Measurements from ENCODE around the gene ALPL. TPM values are rescaled to one million over a fixed set of nuclear protein-coding genes. Genes with fewer than 3 reads are reported as not detected.

ALPL gene
- total and polyA plus RNA-seq, 10 of the 15 experiments (the other 5 are each of a cell fraction or from before 2014, with no cell fraction given), result 0.07 to 0.59 (median 0.31) TPM; not detected in 2

- BruUV-seq (replicated peaks), result no TSS peak
- Histone ChIP-seq H3K79me2 (ENCODE audit: control insufficient read depth, insufficient read depth, low read length) (no peaks in the 10 kb centered on the region), H3K9ac (ENCODE audit: control insufficient read depth, insufficient read depth, low read length) (no peak overlapping the region), H3K36me3 (ENCODE audit: control insufficient read depth in 2 of 2, insufficient read depth in 2 of 2, low read length in 1 of 2) (no peaks in the 10 kb centered on the region), H3K27me3 (replicated peaks in 1 of 2; ENCODE audit: control insufficient read depth in 2 of 2, insufficient read depth in 2 of 2, low read length in 1 of 2) (no peaks in the 10 kb centered on the region; a peak in 1 of 4 replicates), H3K4me3 (no peak overlapping the region), H3K9me3 (replicated peaks; ENCODE audit: control insufficient read depth, insufficient read depth, low read length) (no peaks in the 10 kb centered on the region), H2AFZ (ENCODE audit: control insufficient read depth, low read depth, low read length) (no peak overlapping the region), H3K27ac (ENCODE audit: control insufficient read depth, insufficient read depth) (no peak overlapping the region), H3K4me1 (ENCODE audit: control insufficient read depth, insufficient read depth, low read length) (peaks cover 13% of the 10 kb centered on the region), H3K4me2 (ENCODE audit: control insufficient read depth, insufficient read depth) (no peak overlapping the region), H4K20me1 (ENCODE audit: control insufficient read depth, insufficient read depth) (no peaks in the 10 kb centered on the region)
- intact Hi-C loops (cut with micrococcal nuclease; ENCODE audit: unreplicated experiment), result no loop called here
- FAIRE-seq (no peak), DNase-seq (ENCODE audit: low read depth, low spot score) (no peak), ATAC-seq (no peak)
- RAD21 ChIA-PET (ENCODE audit: unreplicated experiment), result no interaction called here
- SMC1A ChIA-PET (ENCODE audit: uncharacterized antibody, unreplicated experiment), result interaction anchor here (1.0 to 18.9 kb wide), 3 partner anchors 10 to 13 kb away, joined by 3 to 326 read pairs (median 3); partner anchors contain the start of gene ALPL
- WGBS (ENCODE audit: insufficient coverage, insufficient replicate concordance, low lambda C conversion rate, missing lambda C conversion rate), result 41% methylated on average over 11 of the region's 11 CpGs
- CTCF ChIA-PET, result interaction anchor here (0.6 to 19.0 kb wide), 3 partner anchors 10 to 32 kb away, joined by 4 to 327 read pairs (median 11); partner anchors contain the start of gene ALPL
- in situ Hi-C loops (cut with MboI), result no loop called here
- TF ChIP-seq EGR1 (IDR thresholded peaks at IDR 0.05; ENCODE audit: borderline replicate concordance in 1 of 2, low read depth in 2 of 2, low read length in 2 of 2) (no peak), BCLAF1 (IDR thresholded peaks at IDR 0.05) (no peak), ZNF622 (IDR thresholded peaks at IDR 0.05) (no peak), KDM1A (IDR thresholded peaks at IDR 0.05; ENCODE audit: borderline replicate concordance) (no peak), CREM (IDR thresholded peaks at IDR 0.05; ENCODE audit: low read depth) (no peak), IRF3 (IDR thresholded peaks at IDR 0.05) (no peak)
- POLR2A ChIA-PET, result no interaction called here
These were observed 13.4 kb downstream of the ALPL start for GRCh38 chr1:21522525-21523038.

All from GM12878 (cell line).